Measurements from ENCODE around the gene MAD1L1. TPM values are rescaled to one million over a fixed set of nuclear protein-coding genes. Genes with fewer than 3 reads are reported as not detected.

Gene MAD1L1
- total RNA-seq, 2 experiments from 2014 or later: 58.3 to 65.3 TPM

DNA sequence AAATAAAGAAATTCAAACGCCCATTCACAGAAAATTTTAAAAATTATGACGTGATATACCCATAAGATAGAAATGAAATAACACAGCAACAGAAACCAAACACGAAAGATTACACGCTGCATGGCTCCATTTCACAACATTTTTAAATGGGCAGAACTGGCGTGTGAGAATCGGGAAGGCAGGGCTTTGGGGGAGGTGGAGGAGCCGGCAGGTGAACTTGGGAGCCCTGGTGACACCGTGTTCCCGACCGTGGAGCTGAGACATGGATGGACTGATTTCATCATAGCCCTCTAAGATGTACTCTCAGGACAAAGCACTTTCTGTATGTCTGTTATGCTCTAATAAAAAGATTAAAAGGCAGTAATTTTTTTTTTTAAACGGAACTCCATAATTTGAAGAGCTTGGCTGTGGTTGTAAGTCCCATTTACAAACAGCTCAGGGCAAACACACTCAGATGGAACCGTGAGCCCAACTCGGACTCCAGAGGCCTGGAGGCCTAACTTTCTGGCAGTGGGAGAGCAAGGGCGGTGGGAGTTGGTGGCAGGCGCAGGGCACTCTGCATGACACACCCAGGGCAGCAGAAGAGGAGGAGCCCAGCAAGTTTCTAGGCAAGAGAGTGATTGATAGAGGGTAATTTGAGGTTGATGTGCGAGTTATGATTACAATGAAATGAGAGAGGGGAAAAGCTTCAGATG, 203.4 kb downstream of the MAD1L1 start:
- H3K4me2 ChIP-seq (ENCODE audit: low read length): no peak overlapping the region
- H3K9me2 ChIP-seq (ENCODE audit: insufficient read depth, low read length): no peaks in the 10 kb centered on the region
- no peak for DNase-seq (ENCODE audit: low spot score)
- TF ChIP-seq, protein P1, sequence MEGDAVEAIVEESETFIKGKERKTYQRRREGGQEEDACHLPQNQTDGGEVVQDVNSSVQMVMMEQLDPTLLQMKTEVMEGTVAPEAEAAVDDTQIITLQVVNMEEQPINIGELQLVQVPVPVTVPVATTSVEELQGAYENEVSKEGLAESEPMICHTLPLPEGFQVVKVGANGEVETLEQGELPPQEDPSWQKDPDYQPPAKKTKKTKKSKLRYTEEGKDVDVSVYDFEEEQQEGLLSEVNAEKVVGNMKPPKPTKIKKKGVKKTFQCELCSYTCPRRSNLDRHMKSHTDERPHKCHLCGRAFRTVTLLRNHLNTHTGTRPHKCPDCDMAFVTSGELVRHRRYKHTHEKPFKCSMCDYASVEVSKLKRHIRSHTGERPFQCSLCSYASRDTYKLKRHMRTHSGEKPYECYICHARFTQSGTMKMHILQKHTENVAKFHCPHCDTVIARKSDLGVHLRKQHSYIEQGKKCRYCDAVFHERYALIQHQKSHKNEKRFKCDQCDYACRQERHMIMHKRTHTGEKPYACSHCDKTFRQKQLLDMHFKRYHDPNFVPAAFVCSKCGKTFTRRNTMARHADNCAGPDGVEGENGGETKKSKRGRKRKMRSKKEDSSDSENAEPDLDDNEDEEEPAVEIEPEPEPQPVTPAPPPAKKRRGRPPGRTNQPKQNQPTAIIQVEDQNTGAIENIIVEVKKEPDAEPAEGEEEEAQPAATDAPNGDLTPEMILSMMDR (conservative IDR thresholded peaks at IDR 0.05; ENCODE audit: low read length): no peak
- TF ChIP-seq EZH2phosphoT487 (IDR thresholded peaks at IDR 0.05; ENCODE audit: borderline replicate concordance, low read depth, low read length): no peak
- peaks cover 23% of the 10 kb centered on the region for H3K4me1 ChIP-seq (ENCODE audit: insufficient read depth, low read length, poor library complexity, severe bottlenecking)
- intact Hi-C loops (cut with micrococcal nuclease; ENCODE audit: unreplicated experiment): no loop called here
- no peak overlapping the region for H2AFZ ChIP-seq (ENCODE audit: low read length)
- no peak overlapping the region for H3K4me3 ChIP-seq (ENCODE audit: low read depth, low read length, poor library complexity, severe bottlenecking)
- no TSS peak for BruUV-seq (replicated peaks)
- H3K9me3 ChIP-seq (ENCODE audit: low read length): peaks cover 31% of the 10 kb centered on the region; the same call in 1 of the 2 replicates
- POLR2A ChIA-PET: interaction anchor here (1.5 kb wide), 1 partner anchor 8 kb away, joined by 5 read pairs; no protein-coding TSS in a partner anchor
- peaks cover 9% of the 10 kb centered on the region for H3K36me3 ChIP-seq (ENCODE audit: insufficient read depth, low read length)
- CTCF ChIA-PET (ENCODE audit: unreplicated experiment): no interaction called here
- no peaks in the 10 kb centered on the region for H4K20me1 ChIP-seq (ENCODE audit: insufficient read depth, low read length)
- no peak overlapping the region for H3K27ac ChIP-seq (ENCODE audit: low read depth, low read length, poor library complexity, severe bottlenecking)
- H3K79me2 ChIP-seq (ENCODE audit: insufficient read depth, low read depth, low read length): no peaks in the 10 kb centered on the region

- Histone ChIP-seq H3K79me2 (ENCODE audit: insufficient read depth, low read depth, low read length) (no peaks in the 10 kb centered on the region), H4K20me1 (ENCODE audit: insufficient read depth, low read length) (no peaks in the 10 kb centered on the region), H2AFZ (ENCODE audit: low read length) (no peak overlapping the region), H3K27ac (ENCODE audit: low read depth, low read length, poor library complexity, severe bottlenecking) (no peak overlapping the region), H3K9me2 (ENCODE audit: insufficient read depth, low read length) (no peaks in the 10 kb centered on the region), H3K9me3 (ENCODE audit: low read length) (peaks cover 33% of the 10 kb centered on the region; the same call in 1 of the 2 replicates), H3K4me3 (ENCODE audit: low read depth, low read length, poor library complexity, severe bottlenecking) (no peak overlapping the region), H3K36me3 (ENCODE audit: insufficient read depth, low read length) (peaks cover 11% of the 10 kb centered on the region), H3K4me2 (ENCODE audit: low read length) (no peak overlapping the region), H3K4me1 (ENCODE audit: insufficient read depth, low read length, poor library complexity, severe bottlenecking) (peaks cover 23% of the 10 kb centered on the region)
- ChIA-PET CTCF (ENCODE audit: unreplicated experiment) (no interaction called here), POLR2A (interaction anchor here (1.5 kb wide), 1 partner anchor 9 kb away, joined by 5 read pairs; no protein-coding TSS in a partner anchor)
- TF ChIP-seq EZH2phosphoT487 (IDR thresholded peaks at IDR 0.05; ENCODE audit: borderline replicate concordance, low read depth, low read length): no peak
- TF ChIP-seq, protein P1 (conservative IDR thresholded peaks at IDR 0.05; ENCODE audit: low read length): no peak
- DNase-seq (ENCODE audit: low spot score): no peak
- BruUV-seq (replicated peaks): no TSS peak
- intact Hi-C loops (cut with micrococcal nuclease; ENCODE audit: unreplicated experiment): no loop called here
Observed at GRCh38 chr7:2028733-2029132, 204.0 kb downstream of the MAD1L1 start.

DNA sequence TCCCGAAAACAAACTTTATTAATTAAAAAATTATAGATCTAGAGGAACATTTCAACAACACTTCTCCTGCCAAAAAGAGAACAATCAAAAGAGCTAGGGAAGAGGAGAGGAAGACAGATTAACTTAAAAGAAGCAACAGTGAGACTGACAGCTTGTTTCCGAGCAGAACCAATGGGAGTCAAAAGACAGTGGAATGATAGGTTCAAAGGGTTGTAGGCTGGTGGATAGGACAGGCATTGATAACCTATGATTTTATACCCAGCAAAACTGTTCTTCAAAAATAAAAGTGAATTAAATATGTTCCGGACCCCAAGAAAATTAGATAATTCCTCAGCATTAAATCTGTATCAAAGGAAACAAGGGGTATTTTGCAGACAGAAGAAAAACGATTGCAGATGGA, 207.6 kb downstream of the MAD1L1 start:
- intact Hi-C loops (cut with micrococcal nuclease; ENCODE audit: unreplicated experiment): no loop called here
- Histone ChIP-seq H3K9me3 (ENCODE audit: low read length) (peaks cover 33% of the 10 kb centered on the region; the same call in 1 of the 2 replicates), H3K4me3 (ENCODE audit: low read depth, low read length, poor library complexity, severe bottlenecking) (no peak overlapping the region), H3K36me3 (ENCODE audit: insufficient read depth, low read length) (peaks cover 11% of the 10 kb centered on the region), H4K20me1 (ENCODE audit: insufficient read depth, low read length) (no peaks in the 10 kb centered on the region), H3K4me1 (ENCODE audit: insufficient read depth, low read length, poor library complexity, severe bottlenecking) (no peaks in the 10 kb centered on the region), H3K4me2 (ENCODE audit: low read length) (no peak overlapping the region), H3K9me2 (ENCODE audit: insufficient read depth, low read length) (no peaks in the 10 kb centered on the region), H2AFZ (ENCODE audit: low read length) (no peak overlapping the region), H3K27ac (ENCODE audit: low read depth, low read length, poor library complexity, severe bottlenecking) (no peak overlapping the region), H3K79me2 (ENCODE audit: insufficient read depth, low read depth, low read length) (no peaks in the 10 kb centered on the region)
- CTCF ChIA-PET (ENCODE audit: unreplicated experiment): no interaction called here
- POLR2A ChIA-PET: interaction anchor here (0.6 to 0.9 kb wide), 4 partner anchors 11 to 603 kb away, joined by 3 to 4 read pairs (median 3); no protein-coding TSS in a partner anchor
- TF ChIP-seq EZH2phosphoT487 (IDR thresholded peaks at IDR 0.05; ENCODE audit: borderline replicate concordance, low read depth, low read length): no peak
- TF ChIP-seq, protein P1 (conservative IDR thresholded peaks at IDR 0.05; ENCODE audit: low read length): no peak
- DNase-seq (ENCODE audit: low spot score): no peak
- BruUV-seq (replicated peaks): no TSS peak

Data from OCI-LY7 (cell line).